PC-3 (cell line): ENCODE data around the gene CEACAM5.

Experiments
- CTCF ChIP-seq: fragments of 300-600 bp; sonication (generic); conservative IDR thresholded peaks from 2 replicates; pipeline ENCODE4 v1.5.1; 2017; ENCODE audit warnings: antibody characterized with exemption, low read depth, mild to moderate bottlenecking, low read length
- EZH2 ChIP-seq: fragments of 300-600 bp; sonication (generic); IDR thresholded peaks from one replicate; pipeline ENCODE4 v1.6.1; 2017; ENCODE audit warnings: antibody characterized with exemption, mild to moderate bottlenecking, low read length; ENCODE audit not compliant: unreplicated experiment
- EZH2phosphoT487 ChIP-seq: fragments of 300-600 bp; sonication (generic); IDR thresholded peaks from 2 replicates; pipeline ENCODE4 v1.6.1; 2018; ENCODE audit warnings: mild to moderate bottlenecking, antibody characterized with exemption, low read length, borderline replicate concordance

GRCh38 chr19:41705393-41706174 is 2.8 kb upstream of the CEACAM5 start:
- TF ChIP-seq CTCF (no peak), EZH2 (no peak), EZH2phosphoT487 (no peak)
